ENCODE data around the gene PHLPP1. TPM values are rescaled to one million over a fixed set of nuclear protein-coding genes. Genes with fewer than 3 reads are reported as not detected.

PHLPP1 gene
- total RNA-seq, 1 experiment from 2014 or later: 39.9 TPM

GRCh38 chr18:62991389-62991788 lies 276.0 kb downstream of the PHLPP1 start:
- Histone ChIP-seq H3K23ac (ENCODE audit: insufficient read length, low read depth, low read length) (no peak overlapping the region), H4K5ac (ENCODE audit: insufficient read length, low read depth, low read length) (no peak overlapping the region), H3K23me2 (ENCODE audit: insufficient read length, low read depth, low read length, poor library complexity, severe bottlenecking) (no peaks in the 10 kb centered on the region), H3K79me1 (ENCODE audit: insufficient read depth, low read depth, low read length, poor library complexity, severe bottlenecking) (no peaks in the 10 kb centered on the region), H2BK5ac (ENCODE audit: insufficient read length, low read length) (no peak overlapping the region), H3K4me2 (ENCODE audit: insufficient read depth, insufficient read length, low read length) (no peak overlapping the region), H3K4ac (ENCODE audit: low read depth, low read length) (no peak overlapping the region), H3K79me2 (ENCODE audit: insufficient read depth, low read length) (no peaks in the 10 kb centered on the region), H2BK20ac (ENCODE audit: low read depth, low read length, poor library complexity, severe bottlenecking) (no peak overlapping the region), H3K18ac (ENCODE audit: insufficient read length, low read depth, low read length) (no peak overlapping the region), H3T11ph (ENCODE audit: low read length) (no peak overlapping the region), H2AFZ (ENCODE audit: low read length) (no peak overlapping the region), H4K8ac (replicated peaks; ENCODE audit: insufficient read length, low read depth, low read length) (no peak overlapping the region), H2AK5ac (ENCODE audit: insufficient read length, low read length) (no peak overlapping the region), H2BK12ac (ENCODE audit: insufficient read length, low read depth, low read length) (no peak overlapping the region), H3K14ac (ENCODE audit: insufficient read depth, low read length) (no peak overlapping the region), H4K91ac (ENCODE audit: insufficient read length, low read depth, low read length) (no peak overlapping the region), H2BK15ac (ENCODE audit: low read depth, low read length) (no peak overlapping the region), H3K4me1 (ENCODE audit: insufficient read depth, low read length) (no peaks in the 10 kb centered on the region), H3K9me3 (ENCODE audit: control insufficient read depth, low read depth, low read length) (no peaks in the 10 kb centered on the region), H3K9ac (ENCODE audit: extremely low read depth, insufficient read length, low read length) (no peak overlapping the region), H2BK120ac (ENCODE audit: low read depth, low read length, poor library complexity, severe bottlenecking) (no peak overlapping the region), H4K20me1 (ENCODE audit: control insufficient read depth, insufficient read depth, insufficient read length) (no peaks in the 10 kb centered on the region), H3K56ac (ENCODE audit: insufficient read length, low read depth, low read length) (no peak overlapping the region), H3K27me3 (ENCODE audit: insufficient read depth, low read length) (no peaks in the 10 kb centered on the region), H3K27ac (ENCODE audit: insufficient read length, low read depth, low read length) (no peak overlapping the region)
- peaks cover 4 to 5% of the 10 kb centered on the region in 2 experiments; a peak in 4 of 5 replicates for H3K9me3 Mint-ChIP-seq
- H3K27me3 Mint-ChIP-seq (ENCODE audit: low read depth): peaks cover 3% of the 10 kb centered on the region
- H3K27ac Mint-ChIP-seq: no peak overlapping the region
- peaks cover 0 to 8% (median 2%) of the 10 kb centered on the region in 3 experiments; a peak in 3 of 7 replicates for H3K36me3 Mint-ChIP-seq (ENCODE audit: insufficient read depth in 1 of 3, low read depth in 3 of 3)
- no peak for DNase-seq
- H3K4me1 Mint-ChIP-seq: peaks cover 0 to 4% of the 10 kb centered on the region in 2 experiments; a peak in 2 of 4 replicates
- no peak for TF ChIP-seq CTCF (conservative IDR thresholded peaks at IDR 0.05)
- H3K4me3 Mint-ChIP-seq: no peak overlapping the region
- WGBS (ENCODE audit: extremely low coverage, insufficient read length, low lambda C conversion rate): no CpG with 5 or more reads among the region's 8 CpGs

Measured in H9 (cell line).